ENCODE data around the gene CFAP46.

Gene CFAP46

GRCh38 chr10:132790934-132791829 is 151.2 kb downstream of the CFAP46 start:
- no peak for TF ChIP-seq FOXP2 (optimal IDR thresholded peaks at IDR 0.05; ENCODE audit: borderline replicate concordance, extremely low read depth, extremely low read length, insufficient read depth)
- no peak for TF ChIP-seq POLR2AphosphoS5 (IDR thresholded peaks at IDR 0.05; ENCODE audit: low read depth, low read length)
- TF ChIP-seq TAF1 (IDR thresholded peaks at IDR 0.05; ENCODE audit: borderline replicate concordance, insufficient read depth, low read length): no peak
- TF ChIP-seq SIN3A (IDR thresholded peaks at IDR 0.05; ENCODE audit: borderline replicate concordance, insufficient read depth, low read length): no peak
- TF ChIP-seq REST (IDR thresholded peaks at IDR 0.05; ENCODE audit: insufficient read depth in 1 of 2, low read depth in 2 of 2, low read length in 2 of 2): no peak

GRCh38 chr10:132790470-132790869 is 151.9 kb downstream of the CFAP46 start:
- TF ChIP-seq SIN3A (IDR thresholded peaks at IDR 0.05; ENCODE audit: borderline replicate concordance, insufficient read depth, low read length): no peak

GRCh38 chr10:132789659-132790148 is 152.7 kb downstream of the CFAP46 start:
- TF ChIP-seq REST (IDR thresholded peaks at IDR 0.05; ENCODE audit: insufficient read depth in 1 of 2, low read depth in 2 of 2, low read length in 2 of 2): no peak
- no peak for TF ChIP-seq TAF1 (IDR thresholded peaks at IDR 0.05; ENCODE audit: borderline replicate concordance, insufficient read depth, low read length)
- TF ChIP-seq FOXP2 (optimal IDR thresholded peaks at IDR 0.05; ENCODE audit: borderline replicate concordance, extremely low read depth, extremely low read length, insufficient read depth): no peak
- no peak for TF ChIP-seq SIN3A (IDR thresholded peaks at IDR 0.05; ENCODE audit: borderline replicate concordance, insufficient read depth, low read length)
- no peak for TF ChIP-seq POLR2AphosphoS5 (IDR thresholded peaks at IDR 0.05; ENCODE audit: low read depth, low read length)

GRCh38 chr10:132788831-132789219 is 153.5 kb downstream of the CFAP46 start:
- no peak for TF ChIP-seq FOXP2 (optimal IDR thresholded peaks at IDR 0.05; ENCODE audit: borderline replicate concordance, extremely low read depth, extremely low read length, insufficient read depth)
- TF ChIP-seq SIN3A (IDR thresholded peaks at IDR 0.05; ENCODE audit: borderline replicate concordance, insufficient read depth, low read length): no peak
- TF ChIP-seq TAF1 (IDR thresholded peaks at IDR 0.05; ENCODE audit: borderline replicate concordance, insufficient read depth, low read length): no peak
- no peak for TF ChIP-seq POLR2AphosphoS5 (IDR thresholded peaks at IDR 0.05; ENCODE audit: low read depth, low read length)
- TF ChIP-seq REST (IDR thresholded peaks at IDR 0.05; ENCODE audit: insufficient read depth in 1 of 2, low read depth in 2 of 2, low read length in 2 of 2): no peak

- no peak for TF ChIP-seq FOXP2 (optimal IDR thresholded peaks at IDR 0.05; ENCODE audit: borderline replicate concordance, extremely low read depth, extremely low read length, insufficient read depth)
- TF ChIP-seq SIN3A (IDR thresholded peaks at IDR 0.05; ENCODE audit: borderline replicate concordance, insufficient read depth, low read length): no peak
- no peak for TF ChIP-seq REST (IDR thresholded peaks at IDR 0.05; ENCODE audit: insufficient read depth in 1 of 2, low read depth in 2 of 2, low read length in 2 of 2)
- TF ChIP-seq TAF1 (IDR thresholded peaks at IDR 0.05; ENCODE audit: borderline replicate concordance, insufficient read depth, low read length): no peak
- no peak for TF ChIP-seq POLR2AphosphoS5 (IDR thresholded peaks at IDR 0.05; ENCODE audit: low read depth, low read length)
These were observed 154.1 kb downstream of the CFAP46 start for GRCh38 chr10:132788180-132788830.
